Spinal cord (tissue), 10 donors: ENCODE data around the gene HECTD4. TPM values are rescaled to one million over a fixed set of nuclear protein-coding genes. Genes with fewer than 3 reads are reported as not detected.

ENCODE experiments used
- DNase-seq, 6 donors: peaks; one replicate each; pipeline versions ENCODE4 v3.0.0 to v3.0.0-alpha.2; 2013 to 2015; ENCODE audit warnings: low spot score in 6 of 6, low read depth in 4 of 6
- H3K27ac ChIP-seq: one replicate; pipeline ENCODE4 v1.5.1; 2013; ENCODE audit warnings: low read depth, low read length, control low read depth
- H3K27me3 ChIP-seq: one replicate; pipeline ENCODE4 v1.6.1; 2013; ENCODE audit warnings: low read length; ENCODE audit not compliant: control insufficient read depth, insufficient read depth
- H3K36me3 ChIP-seq: one replicate; pipeline ENCODE4 v1.6.1; 2013; ENCODE audit warnings: low read length; ENCODE audit not compliant: control insufficient read depth, insufficient read depth
- H3K4me1 ChIP-seq: one replicate; pipeline ENCODE4 v1.6.1; 2013; ENCODE audit warnings: low read length; ENCODE audit not compliant: control insufficient read depth, insufficient read depth
- H3K4me3 ChIP-seq: one replicate; pipeline ENCODE4 v1.5.1; 2013; ENCODE audit warnings: low read depth, low read length, control low read depth
- H3K9me3 ChIP-seq: one replicate; pipeline ENCODE4 v1.6.1; 2013; ENCODE audit warnings: low read length; ENCODE audit not compliant: control insufficient read depth, insufficient read depth
- WGBS: methylation state at CpG from one replicate; pipeline ENCODE4 v1.1.5; 2013; ENCODE audit warnings: missing lambda C conversion rate; ENCODE audit not compliant: insufficient coverage; 5-methylcytosine and 5-hydroxymethylcytosine counted together
- long read RNA-seq, 4 donors: transcript quantifications; one replicate each; lab custom pipeline, GENCODE V29; 2026
- polyA plus RNA-seq, 2 donors: library from polyadenylated mRNA; unstranded; fragments of 120-200 nt; gene quantifications; one replicate each; pipeline ENCODE4 v1.2.1, GENCODE V29; 2013; ENCODE audit not compliant: insufficient read length in 2 of 2
- total RNA-seq, 2 donors: library from RNA; depleted of rRNA in 1 of 2; stranded (reverse); fragments of 120-200 nt in 1 of 2; fragments of >200 nt in 1 of 2; gene quantifications; one replicate each; pipeline versions ENCODE4 v1.2.3 to v1.2.4, GENCODE V29; 2013 to 2014
- donor health status: healthy.

HECTD4 gene, protein sequence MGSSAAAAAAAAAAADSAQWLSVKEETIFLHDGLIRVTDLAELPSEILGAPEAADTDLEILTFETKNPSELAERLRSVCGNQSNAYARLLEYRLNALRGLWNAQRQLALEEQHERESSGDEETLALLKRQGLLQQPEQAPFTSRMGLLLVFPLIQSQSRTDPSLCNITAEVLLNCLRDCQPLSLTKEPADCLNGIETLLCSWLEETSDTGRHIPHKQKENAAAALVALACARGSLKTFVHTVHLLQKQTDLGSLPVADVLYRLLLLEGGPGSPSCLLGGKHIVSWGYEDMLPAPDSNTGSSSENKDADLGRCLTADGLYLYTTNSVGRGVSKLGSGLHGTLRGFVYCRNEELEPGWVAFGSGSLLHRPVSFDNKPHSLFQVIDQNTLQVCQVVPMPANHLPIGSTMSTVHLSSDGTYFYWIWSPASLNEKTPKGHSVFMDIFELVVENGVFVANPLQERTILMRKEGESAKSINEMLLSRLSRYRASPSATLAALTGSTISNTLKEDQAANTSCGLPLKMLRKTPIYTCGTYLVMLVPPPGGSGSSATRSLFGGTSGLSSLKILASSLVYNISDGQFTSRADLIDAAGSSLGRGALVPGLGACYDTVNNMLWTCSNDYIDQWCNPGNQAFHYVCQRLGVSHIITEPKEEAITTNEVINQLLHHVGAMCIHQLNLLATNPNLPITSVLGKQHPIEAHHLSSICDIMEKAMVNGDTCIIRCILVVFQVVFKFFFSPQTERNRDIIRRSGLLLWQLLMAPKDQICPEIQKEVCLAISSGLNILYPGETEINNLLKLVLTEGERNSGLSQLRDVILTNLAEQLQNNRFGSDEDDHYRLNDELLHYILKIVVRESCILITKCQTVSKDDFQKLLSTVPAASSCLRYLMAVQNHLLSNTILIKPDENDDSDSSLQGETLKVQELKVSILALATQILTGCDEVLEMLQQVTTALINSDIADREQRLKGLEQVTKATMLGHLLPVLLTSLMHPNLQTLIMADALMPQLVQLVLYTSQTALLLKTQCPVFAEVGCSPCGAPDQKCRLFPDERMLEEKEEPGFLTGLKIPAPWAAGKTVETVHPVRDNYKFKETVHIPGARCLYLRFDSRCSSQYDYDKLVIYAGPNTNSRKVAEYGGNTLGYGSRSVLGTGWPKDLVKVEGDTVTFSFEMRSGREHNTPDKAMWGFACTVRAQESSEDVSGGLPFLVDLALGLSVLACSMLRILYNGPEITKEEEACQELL (N-terminal part only)
- 100 to 1,000 TPM in 1 of 2 donors, 10 to 100 TPM in 1; 54.0 to 115 TPM for total RNA-seq
- 100 to 1,000 TPM; 106 to 121 TPM for polyA plus RNA-seq
- long read RNA-seq, donor 1, result 0 reads
- long read RNA-seq, donor 2, result 0 reads
- long read RNA-seq, donor 3, partial matches to known transcripts, result 63 of 95 reads
- long read RNA-seq, donor 3, other reads (novel, unspliced or antisense), result 32 of 95 reads
- long read RNA-seq, donor 4, result 0 reads

DNA sequence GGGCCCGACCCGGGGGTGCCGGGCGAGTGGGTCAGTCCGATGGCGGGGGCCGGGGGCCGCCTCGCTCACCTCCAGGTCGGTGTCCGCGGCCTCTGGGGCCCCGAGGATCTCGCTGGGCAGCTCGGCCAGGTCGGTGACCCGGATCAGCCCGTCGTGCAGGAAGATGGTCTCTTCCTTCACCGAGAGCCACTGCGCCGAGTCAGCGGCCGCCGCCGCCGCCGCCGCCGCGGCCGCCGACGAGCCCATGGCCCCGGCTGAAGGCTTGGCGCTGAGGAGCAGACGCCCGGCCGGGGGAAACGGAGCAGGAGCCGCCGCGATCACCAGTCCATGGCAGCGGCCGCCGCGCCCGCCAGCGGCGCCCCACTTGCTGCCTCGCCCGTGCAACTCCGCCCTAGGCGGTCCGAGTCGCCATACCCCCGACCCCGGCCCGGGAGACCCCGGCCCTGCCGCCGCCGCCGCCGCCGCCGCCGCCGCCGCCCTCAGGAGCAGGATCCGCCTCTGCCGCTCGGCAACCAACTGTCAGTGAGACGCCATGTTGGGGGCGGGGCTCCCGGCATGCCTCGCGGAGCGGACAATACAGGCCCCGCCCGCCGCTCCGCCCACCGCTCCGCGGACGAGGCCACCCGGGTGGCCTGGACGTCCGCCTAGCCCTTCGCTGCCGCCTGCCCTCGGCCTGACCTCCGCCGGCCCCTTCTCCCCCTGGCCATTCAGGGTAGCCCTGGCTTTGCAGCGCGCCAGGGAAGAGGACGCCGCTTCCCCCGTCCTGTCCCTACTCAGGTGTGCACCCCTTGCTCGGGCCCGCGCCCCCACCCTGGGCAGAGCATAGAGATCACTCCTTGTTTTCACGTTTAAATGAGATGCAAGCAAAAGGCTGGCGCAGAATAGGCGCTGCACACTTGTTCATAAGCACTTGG lies at the start of gene HECTD4:
TSS of gene HECTD4 (minus strand) at position 549 of the 914 bp plus-strand sequence. CDS start at position 246, 303 bp downstream.
- Histone ChIP-seq H3K27me3 (no peaks in the 10 kb centered on the region), H3K4me1 (peaks cover 12% of the 10 kb centered on the region), H3K4me3 (peak within 1 kb of the TSS; percentile 76), H3K27ac (peak within 1 kb of the TSS; percentile 81), H3K9me3 (no peaks in the 10 kb centered on the region), H3K36me3 (no peaks in the 10 kb centered on the region)
- DNase-seq, result peak; percentile 74 to 97 (median 86)
- WGBS, result under 1% methylated on average over 105 of the region's 106 CpGs

DNA sequence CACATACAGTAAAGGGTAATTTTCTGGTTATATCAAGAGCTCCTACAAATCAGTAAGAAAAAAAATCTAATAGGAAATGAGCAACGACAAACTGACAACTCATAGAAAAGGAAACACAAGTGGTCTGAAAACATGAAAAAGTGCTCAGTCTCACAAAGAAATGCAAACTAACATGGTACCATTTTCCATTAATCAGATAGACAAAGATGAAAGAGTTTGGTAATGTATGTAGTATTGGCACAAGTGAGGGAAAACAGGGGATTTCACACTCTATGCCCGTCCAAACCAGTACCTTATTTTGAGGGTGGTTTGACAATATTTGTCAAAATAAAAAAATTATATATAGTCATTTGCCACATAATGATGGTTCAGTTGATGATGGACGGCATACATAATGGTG lies 49.7 kb upstream of the HECTD4 start:
- H3K36me3 ChIP-seq, result no peaks in the 10 kb centered on the region
- no CpG with 5 or more reads among the region's 3 CpGs for WGBS
- H3K27ac ChIP-seq, result no peak overlapping the region
- no peak for DNase-seq
- H3K9me3 ChIP-seq, result no peaks in the 10 kb centered on the region
- no peak overlapping the region for H3K4me3 ChIP-seq
- H3K4me1 ChIP-seq, result no peaks in the 10 kb centered on the region
- H3K27me3 ChIP-seq, result no peaks in the 10 kb centered on the region

DNA sequence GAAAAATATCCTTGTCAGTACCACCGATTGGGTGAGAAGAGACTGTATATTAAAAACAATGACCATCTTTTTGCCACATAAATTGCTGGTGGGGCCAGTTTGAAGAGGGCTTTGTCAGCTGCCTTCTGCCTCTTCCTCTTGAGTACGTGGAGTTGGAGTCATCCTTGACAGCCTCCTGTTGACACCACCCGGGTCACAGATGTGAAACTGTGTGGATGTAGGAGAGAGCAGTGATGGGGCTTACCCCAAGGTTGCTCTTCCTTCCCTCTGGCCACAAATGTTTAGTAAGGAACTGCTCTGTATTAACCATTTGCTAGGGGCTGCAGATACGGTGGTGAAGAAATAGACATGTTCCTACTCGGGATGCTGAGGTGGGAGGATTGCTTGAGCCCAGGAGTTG lies 48.7 kb upstream of the HECTD4 start:
- Histone ChIP-seq H3K27me3 (no peaks in the 10 kb centered on the region), H3K36me3 (peaks cover 2% of the 10 kb centered on the region), H3K27ac (no peak overlapping the region), H3K4me3 (no peak overlapping the region), H3K9me3 (no peaks in the 10 kb centered on the region), H3K4me1 (no peaks in the 10 kb centered on the region)
- DNase-seq, result no peak
- WGBS, result 79% methylated on average over 3 of the region's 5 CpGs

- H3K4me3 ChIP-seq, result no peak overlapping the region
- H3K36me3 ChIP-seq, result peaks cover 5% of the 10 kb centered on the region
- no peak for DNase-seq
- H3K9me3 ChIP-seq, result no peaks in the 10 kb centered on the region
- 100% methylated on average over 2 of the region's 2 CpGs for WGBS
- H3K27ac ChIP-seq, result no peak overlapping the region
- H3K4me1 ChIP-seq, result no peaks in the 10 kb centered on the region
- no peaks in the 10 kb centered on the region for H3K27me3 ChIP-seq
Measured at GRCh38 chr12:112427760-112428159, 45.5 kb upstream of the HECTD4 start.

DNA sequence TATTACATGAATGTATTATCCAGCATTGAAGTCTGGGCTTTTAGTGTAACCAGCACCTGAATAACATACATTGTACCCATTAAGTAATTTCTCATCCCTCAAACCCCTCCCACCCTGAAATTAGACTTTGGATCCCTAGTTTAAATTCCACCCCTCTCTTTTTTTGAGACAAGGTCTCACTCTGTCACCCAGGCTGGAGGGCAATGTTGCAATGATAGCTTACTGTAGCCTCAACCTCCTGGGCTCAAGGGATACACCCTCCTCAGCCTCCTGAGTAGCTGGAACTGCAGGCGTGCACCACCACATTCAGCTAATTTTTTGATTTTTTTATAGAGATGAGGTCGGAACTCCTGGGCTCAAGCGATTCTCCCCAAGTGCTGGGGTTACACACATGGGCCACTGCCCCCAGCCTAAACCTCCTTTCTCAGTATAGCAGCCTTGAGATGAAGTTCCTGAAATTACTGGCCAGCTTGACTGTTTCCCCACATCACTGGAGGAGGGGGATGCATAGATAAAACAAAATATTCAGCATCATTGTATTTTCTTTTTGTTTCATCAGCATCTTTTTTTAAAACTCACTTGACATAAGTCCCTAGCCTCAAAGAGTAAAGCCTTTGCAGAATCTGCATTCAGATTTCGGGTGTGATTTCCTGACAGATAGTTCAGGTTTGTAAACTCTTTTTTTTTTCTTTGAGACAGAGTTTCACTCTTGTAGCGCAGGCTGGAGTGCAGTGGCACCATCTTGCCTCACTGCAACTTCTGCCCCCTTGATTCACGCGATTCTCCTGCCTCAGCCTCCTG lies 43.6 kb upstream of the HECTD4 start:
- Histone ChIP-seq H3K9me3 (no peaks in the 10 kb centered on the region), H3K27ac (no peak overlapping the region)
- WGBS, result 100% methylated on average over 3 of the region's 7 CpGs

DNA sequence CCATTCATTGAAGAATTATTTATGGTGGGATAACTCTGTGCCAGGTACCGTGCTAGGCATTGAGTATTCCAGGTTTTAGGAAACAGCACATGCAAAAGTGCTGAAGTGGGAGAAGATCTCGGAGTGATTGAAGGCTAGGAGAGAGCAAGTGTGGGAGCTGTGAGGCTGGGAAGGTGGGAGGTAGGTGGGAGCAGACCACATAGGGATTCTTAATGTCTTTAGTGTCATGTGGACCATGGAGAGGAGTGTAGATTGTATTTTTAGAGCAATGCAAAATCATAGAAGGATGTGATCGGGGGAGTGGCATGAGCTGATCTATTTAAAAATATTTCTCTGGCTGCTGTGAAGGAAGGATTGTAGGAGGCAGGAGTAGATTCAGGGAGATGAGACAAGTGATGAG lies 41.9 kb upstream of the HECTD4 start:
- 87% methylated on average over 3 of the region's 3 CpGs for WGBS
- H3K4me1 ChIP-seq, result peaks cover 16% of the 10 kb centered on the region
- no peak overlapping the region for H3K4me3 ChIP-seq
- DNase-seq, result no peak
- H3K36me3 ChIP-seq, result peaks cover 5% of the 10 kb centered on the region
- H3K9me3 ChIP-seq, result no peaks in the 10 kb centered on the region
- H3K27ac ChIP-seq, result no peak overlapping the region
- no peaks in the 10 kb centered on the region for H3K27me3 ChIP-seq

More for the DNA sequence above, 43.6 kb upstream of the HECTD4 start:
- Histone ChIP-seq H3K4me3 (no peak overlapping the region), H3K4me1 (peaks cover 4% of the 10 kb centered on the region), H3K27me3 (no peaks in the 10 kb centered on the region), H3K36me3 (peaks cover 5% of the 10 kb centered on the region)
- DNase-seq, result no peak

DNA sequence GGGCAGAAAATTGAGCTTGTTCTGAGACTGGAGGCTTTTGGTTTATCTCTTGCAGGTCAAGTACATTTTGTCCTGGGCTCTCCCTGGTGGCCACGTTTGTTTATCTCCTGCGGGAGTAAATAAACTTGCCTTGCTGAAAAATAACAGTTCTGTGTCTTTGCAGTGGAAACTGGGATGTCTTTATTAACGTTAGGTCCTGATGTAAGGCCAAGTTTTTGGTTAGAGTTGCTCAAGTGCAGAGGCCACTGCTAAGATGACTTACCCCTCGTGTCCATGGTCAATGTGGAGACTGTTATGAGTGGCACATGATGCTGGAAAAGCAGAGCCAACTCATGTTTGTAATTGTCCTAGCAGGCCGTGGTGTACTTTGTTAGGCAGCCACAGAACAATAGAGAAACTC lies 40.3 kb upstream of the HECTD4 start:
- H3K27me3 ChIP-seq, result no peaks in the 10 kb centered on the region
- 71% methylated on average over 4 of the region's 5 CpGs for WGBS
- no peaks in the 10 kb centered on the region for H3K9me3 ChIP-seq
- peaks cover 5% of the 10 kb centered on the region for H3K36me3 ChIP-seq
- DNase-seq, result no peak
- H3K4me1 ChIP-seq, result peaks cover 25% of the 10 kb centered on the region
- H3K4me3 ChIP-seq, result no peak overlapping the region
- H3K27ac ChIP-seq, result no peak overlapping the region

GRCh38 chr12:112421363-112421762 lies 39.1 kb upstream of the HECTD4 start:
- Histone ChIP-seq H3K27me3 (no peaks in the 10 kb centered on the region), H3K36me3 (peaks cover 5% of the 10 kb centered on the region), H3K4me3 (no peak overlapping the region), H3K27ac (no peak overlapping the region), H3K9me3 (no peaks in the 10 kb centered on the region), H3K4me1 (peaks cover 25% of the 10 kb centered on the region)
- no CpG with 5 or more reads among the region's 1 CpG for WGBS
- no peak for DNase-seq
